Activated T-helper 1 cell treated with Interleukin-2 at 50 U/mL for 16 hours (primary cell): ENCODE results near the gene TNS3.

Experiments
- DNase-seq: peaks from one replicate; pipeline ENCODE4 v3.0.0-alpha.2; 2020; ENCODE audit warnings: low read depth

TNS3 gene

GRCh38 chr7:47385536-47386125, 196.3 kb downstream of the TNS3 start:
- no peak for DNase-seq

- no peak for DNase-seq
Measured at GRCh38 chr7:47384755-47385535, 197.0 kb downstream of the TNS3 start.

GRCh38 chr7:47383696-47384445, 198.0 kb downstream of the TNS3 start:
- no peak for DNase-seq

DNA sequence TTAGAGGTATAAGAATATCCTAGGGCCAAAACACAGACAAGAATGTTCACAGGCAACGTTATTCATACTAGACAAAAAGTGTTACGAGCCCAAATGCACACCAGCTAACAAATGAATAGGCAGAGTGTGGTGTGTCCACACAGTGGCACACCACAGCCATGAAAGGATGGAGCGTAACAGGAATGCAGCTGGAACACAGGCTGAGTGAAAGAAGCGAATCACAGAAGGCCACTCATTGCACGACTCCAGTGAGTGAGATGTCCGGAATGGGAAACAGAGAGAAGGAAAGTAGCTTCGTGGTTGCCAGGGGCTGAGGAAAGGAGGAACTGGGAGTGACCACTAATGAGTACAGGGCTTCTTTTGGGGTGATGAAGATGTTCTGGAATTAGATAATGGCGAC, 198.8 kb downstream of the TNS3 start:
- DNase-seq = no peak

DNA sequence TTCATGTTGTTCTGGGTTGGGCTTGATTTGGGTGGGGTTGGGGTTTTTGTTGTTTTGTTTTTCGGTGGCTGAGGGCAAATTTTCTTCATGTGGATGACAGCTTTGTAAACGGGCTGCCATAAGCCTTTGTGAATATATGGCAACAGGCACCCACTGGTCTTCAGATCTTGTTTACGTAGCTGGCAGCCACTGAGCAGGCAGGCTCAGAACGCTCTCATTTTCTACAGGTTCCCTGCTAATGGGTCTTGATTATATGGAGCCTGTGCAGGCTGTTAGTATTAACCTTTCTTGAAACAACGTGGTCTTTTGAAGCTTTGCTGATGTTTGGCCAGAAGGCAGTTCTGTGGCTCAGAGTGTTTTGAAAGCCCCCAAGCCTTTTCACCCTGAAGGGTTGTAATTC, 199.7 kb downstream of the TNS3 start:
- DNase-seq = no peak

- no peak for DNase-seq
Measured at GRCh38 chr7:47381134-47381495, 200.8 kb downstream of the TNS3 start.

DNA sequence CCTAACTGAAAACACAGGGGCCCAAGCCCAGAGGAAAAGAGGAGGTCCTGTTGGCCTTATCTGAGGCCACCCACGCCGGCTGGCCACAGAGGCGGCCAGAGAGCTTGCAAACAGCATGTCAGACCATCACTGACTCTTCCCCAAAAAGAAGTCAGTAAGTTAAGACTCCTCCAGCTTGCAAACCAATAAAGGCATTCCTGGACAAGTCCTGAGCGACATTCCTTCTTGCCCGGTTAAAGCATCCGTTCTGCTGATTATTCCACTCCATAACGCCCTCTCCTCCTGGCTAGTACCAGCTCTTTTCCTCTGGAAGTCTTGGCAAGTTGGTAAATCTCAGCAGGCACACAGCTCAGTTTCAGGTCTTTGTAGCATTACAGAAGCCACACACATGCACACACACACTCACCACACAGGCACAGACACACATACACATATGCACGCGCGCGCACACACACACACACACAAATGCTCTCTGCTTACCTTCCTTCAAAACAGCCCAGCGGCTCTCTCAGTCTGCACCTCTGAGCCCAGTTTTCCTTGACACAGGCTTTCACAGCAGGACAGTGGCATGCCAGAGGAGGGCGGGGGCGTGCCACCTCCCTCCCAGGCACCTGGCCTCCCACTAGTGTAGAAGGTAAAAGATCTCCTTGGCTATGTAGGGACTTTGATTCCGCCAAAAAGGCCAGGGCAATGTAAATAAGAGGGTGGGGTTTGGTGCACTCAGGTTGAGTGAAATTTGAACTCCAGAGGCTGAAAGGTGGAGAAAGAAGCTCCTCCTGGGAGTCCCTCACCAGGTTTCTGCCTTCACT, 201.4 kb downstream of the TNS3 start:
- no peak for DNase-seq

DNA sequence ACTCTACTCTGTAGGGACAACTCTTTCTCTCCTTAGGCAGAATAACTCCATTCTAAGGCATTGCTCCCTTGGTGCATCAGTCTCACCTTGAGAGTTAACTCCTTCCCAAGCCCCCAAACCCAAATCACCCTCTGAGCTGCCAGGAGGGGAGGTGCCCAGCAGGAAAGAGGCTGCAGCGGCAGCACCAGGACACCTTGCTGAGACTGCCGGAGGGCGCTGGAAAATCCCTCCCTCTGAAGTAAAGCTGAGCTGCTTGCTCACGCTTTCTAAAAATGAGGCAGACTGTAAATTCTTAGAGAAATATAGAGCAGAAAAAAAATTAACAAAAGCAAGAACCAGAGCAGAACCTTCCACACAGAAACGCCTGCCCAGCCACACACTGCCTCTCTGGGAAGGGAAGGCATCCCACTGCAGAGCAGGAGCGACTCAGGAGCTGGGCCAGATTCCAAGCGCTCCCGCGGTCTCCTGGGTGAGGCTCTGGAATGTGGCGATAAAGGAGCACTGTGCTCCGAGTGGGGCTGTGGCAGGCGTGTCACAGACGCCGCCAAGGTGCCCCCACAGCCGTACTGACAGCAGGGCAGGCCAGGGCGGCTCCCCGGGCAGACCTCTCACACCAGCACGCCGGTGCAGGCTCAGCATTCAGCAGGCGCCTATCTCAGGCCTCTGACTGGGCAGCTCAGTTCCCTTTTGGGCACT, 202.1 kb downstream of the TNS3 start:
- no peak for DNase-seq

GRCh38 chr7:47378728-47379395, 203.0 kb downstream of the TNS3 start:
- no peak for DNase-seq

- no peak for DNase-seq
Measured at GRCh38 chr7:47377741-47378140, 204.2 kb downstream of the TNS3 start.

GRCh38 chr7:47376991-47377616, 204.8 kb downstream of the TNS3 start:
- DNase-seq = no peak

- no peak for DNase-seq
Measured at GRCh38 chr7:47375121-47375938, 206.6 kb downstream of the TNS3 start.

DNA sequence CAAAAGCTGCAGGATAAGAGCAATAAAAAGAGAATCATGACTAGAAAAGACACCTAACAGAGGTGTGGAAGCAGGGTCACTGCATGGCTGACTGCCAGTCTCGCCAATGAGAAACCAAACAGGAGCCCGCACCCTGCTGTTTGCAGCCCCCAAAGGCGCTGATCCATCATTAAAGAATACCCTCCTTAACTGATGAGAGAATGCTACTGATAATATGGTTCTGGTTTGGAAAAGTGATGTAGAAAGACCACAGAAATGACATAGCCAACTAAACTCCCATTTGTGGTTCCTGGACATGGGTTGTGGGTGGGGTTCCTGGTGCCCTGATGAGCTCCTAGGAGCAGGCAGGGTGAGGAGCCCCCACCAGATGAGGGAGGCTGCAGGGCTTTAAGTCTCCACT, 207.4 kb downstream of the TNS3 start:
- no peak for DNase-seq

- DNase-seq = no peak
Measured at GRCh38 chr7:47373871-47374451, 207.9 kb downstream of the TNS3 start.

GRCh38 chr7:47371733-47372368, 210.1 kb downstream of the TNS3 start:
- no peak for DNase-seq

DNA sequence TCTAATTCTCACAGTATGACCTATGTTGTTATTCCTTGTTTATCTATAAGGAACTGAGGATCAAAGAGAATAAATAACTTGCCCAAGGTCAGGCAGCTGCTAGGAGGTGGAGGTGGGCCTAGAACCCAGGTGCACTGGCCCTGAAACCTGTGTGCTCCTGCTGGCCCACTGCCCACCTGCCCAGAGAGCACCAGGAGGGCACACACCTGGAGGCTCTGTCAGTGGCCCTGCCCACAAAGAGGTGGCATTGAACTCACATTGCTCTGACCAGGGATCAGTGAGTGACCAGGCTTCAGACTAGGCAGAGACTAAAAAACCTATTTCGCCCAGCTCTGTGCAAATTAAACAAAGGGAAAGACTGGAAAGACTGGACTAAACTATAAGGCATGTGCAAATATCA, 210.6 kb downstream of the TNS3 start:
- no peak for DNase-seq

- no peak for DNase-seq
Measured at GRCh38 chr7:47370461-47371042, 211.4 kb downstream of the TNS3 start.

DNA sequence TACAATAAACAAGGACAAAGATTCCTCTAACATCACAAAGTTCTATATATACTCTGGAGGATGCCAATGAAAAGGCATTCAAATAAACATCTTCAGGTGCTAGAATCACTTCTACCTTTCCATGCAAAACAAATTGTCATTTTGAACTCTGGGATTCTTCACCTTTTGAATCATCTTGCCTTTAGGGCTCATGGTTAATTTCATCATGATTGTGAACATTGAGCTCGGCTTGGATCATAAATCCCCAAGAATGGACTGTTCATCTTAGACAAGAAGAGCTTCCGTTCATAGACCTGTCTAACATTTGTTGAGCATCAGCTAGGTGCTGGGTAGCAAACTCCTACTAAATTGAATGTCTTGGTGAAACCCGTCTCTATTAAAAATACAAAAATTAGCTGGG, 212.2 kb downstream of the TNS3 start:
- DNase-seq = no peak
